HCT116 (cell line): ENCODE results near the gene CAPN5. TPM values are rescaled to one million over a fixed set of nuclear protein-coding genes. Genes with fewer than 3 reads are reported as not detected.

ENCODE experiments used
- ATAC-seq: fragments of 200-7000 bp; cut with Tn5 transposase; 2 replicates; pipeline ENCODE4 v1.9.1; 2020; ENCODE audit warnings: mild to moderate bottlenecking, moderate library complexity
- BruUV-seq: library from RNA; stranded (reverse); fragments of 400-500 nt; replicated peaks from 2 replicates; lab custom pipeline; 2021; lab: Mats Ljungman, UMichigan
- CTCF ChIA-PET: fragments of 300-600 bp; sonication (Branson Sonifier 250); formaldehyde crosslinking; loops from one replicate; lab custom pipeline; 2021; ENCODE audit warnings: antibody characterized with exemption; lab: Charles Lee
- POLR2A ChIA-PET: fragments of 300-600, 350-600 bp; sonication (Branson Sonifier 250); formaldehyde crosslinking; loops from one replicate; lab custom pipeline; 2021; ENCODE audit warnings: antibody characterized with exemption; lab: Charles Lee
- RAD21 ChIA-PET, 2 experiments: fragments of 300-600 bp; sonication (Branson Sonifier 250); formaldehyde crosslinking; loops; one replicate each; lab custom pipeline; 2023; ENCODE audit warnings: low total read pairs in 2 of 2; ENCODE audit not compliant: uncharacterized antibody in 2 of 2, unreplicated experiment in 2 of 2, low non-redundant PET in 1 of 2; lab: Charles Lee
- DNase-seq: peaks from one replicate; pipeline ENCODE4 v3.0.0-alpha.2; 2010; ENCODE audit warnings: low read depth, low spot score
- H2AFZ ChIP-seq: fragments of 200-600 bp; shearing (Covaris generic), sonication (generic); 2 replicates; pipeline ENCODE4 v1.6.1; 2017; ENCODE audit warnings: low read depth, mixed run types, mixed read lengths, antibody characterized with exemption, low read length; ENCODE audit not compliant: poor library complexity, severe bottlenecking
- H3K27ac ChIP-seq: 2 replicates; pipeline ENCODE4 v1.5.1; 2012; ENCODE audit warnings: low read depth, low read length
- H3K27me3 ChIP-seq: fragments of 200-600 bp; sonication (generic); 2 replicates; pipeline ENCODE4 v1.6.1; 2016; ENCODE audit warnings: mixed run types, low read length, mixed read lengths; ENCODE audit not compliant: insufficient read depth
- H3K36me3 ChIP-seq, 2 experiments: fragments of 200-500 bp in 1 of 2; fragments of 200-600 bp in 1 of 2; sonication (Bioruptor generic) in 1 of 2; sonication (generic) in 1 of 2; 2 replicates each; pipeline versions ENCODE4 v1.5.1 to v1.6.1; 2014 to 2016; ENCODE audit warnings: low read length in 2 of 2, inconsistent platforms in 1 of 2, mixed read lengths in 1 of 2, mixed run types in 1 of 2; ENCODE audit not compliant: insufficient read depth in 2 of 2, control insufficient read depth in 1 of 2
- H3K4me1 ChIP-seq, 2 experiments: fragments of 200-600 bp in 1 of 2; sonication (generic) in 1 of 2; 2 replicates each; pipeline versions ENCODE4 v1.5.1 to v1.6.1; 2012 to 2017; ENCODE audit warnings: low read length in 2 of 2, inconsistent platforms in 1 of 2, mild to moderate bottlenecking in 1 of 2, mixed read lengths in 1 of 2, mixed run types in 1 of 2, moderate library complexity in 1 of 2; ENCODE audit not compliant: insufficient read depth in 2 of 2, control insufficient read depth in 1 of 2
- H3K4me2 ChIP-seq: fragments of 200-600 bp; sonication (generic); 2 replicates; pipeline ENCODE4 v1.6.1; 2017; ENCODE audit warnings: mixed run types, low read length, mixed read lengths
- H3K4me3 ChIP-seq, 2 experiments: fragments of 200-600 bp in 1 of 2; sonication (generic) in 1 of 2; replicated peaks in 1 of 2; 2 replicates each; pipeline ENCODE4 v1.5.1; 2011 to 2016; ENCODE audit warnings: low read length in 2 of 2, control low read depth in 1 of 2, low read depth in 1 of 2, mild to moderate bottlenecking in 1 of 2, mixed read lengths in 1 of 2, mixed run types in 1 of 2
- H3K79me2 ChIP-seq: fragments of 200-600 bp; sonication (generic); 2 replicates; pipeline ENCODE4 v1.6.1; 2017; ENCODE audit warnings: mild to moderate bottlenecking, mixed run types, low read length, moderate library complexity, mixed read lengths; ENCODE audit not compliant: insufficient read depth
- H3K9ac ChIP-seq: fragments of 200-600 bp; sonication (generic); 2 replicates; pipeline ENCODE4 v1.6.1; 2016; ENCODE audit warnings: low read length, mixed read lengths
- H3K9me2 ChIP-seq: fragments of 200-600 bp; sonication (generic), shearing (Covaris generic); 2 replicates; pipeline ENCODE4 v1.6.1; 2017; ENCODE audit warnings: mixed run types, mild to moderate bottlenecking, moderate library complexity; ENCODE audit not compliant: insufficient read depth
- H3K9me3 ChIP-seq, 2 experiments: fragments of 200-500 bp in 1 of 2; fragments of 200-600 bp in 1 of 2; sonication (Bioruptor generic) in 1 of 2; sonication (generic) in 1 of 2; 2 replicates each; pipeline ENCODE4 v1.6.1; 2014 to 2017; ENCODE audit warnings: low read length in 2 of 2, mixed read lengths in 2 of 2, inconsistent platforms in 1 of 2, low read depth in 1 of 2, mild to moderate bottlenecking in 1 of 2, mixed run types in 1 of 2, moderate library complexity in 1 of 2; ENCODE audit not compliant: control insufficient read depth in 1 of 2, insufficient read depth in 1 of 2
- H4K20me1 ChIP-seq: fragments of 200-600 bp; sonication (generic), shearing (Covaris generic); 2 replicates; pipeline ENCODE4 v1.6.1; 2017; ENCODE audit warnings: mixed run types, mild to moderate bottlenecking, moderate library complexity; ENCODE audit not compliant: insufficient read depth
- CBX3 ChIP-seq: IDR thresholded peaks from 2 replicates; pipeline ENCODE4 v1.6.1; 2012; ENCODE audit warnings: low read depth
- CEBPB ChIP-seq: IDR thresholded peaks from 2 replicates; pipeline ENCODE4 v1.6.1; 2012; ENCODE audit warnings: low read depth
- ELF1 ChIP-seq: IDR thresholded peaks from 2 replicates; pipeline ENCODE4 v1.6.1; 2012; ENCODE audit warnings: low read depth, borderline replicate concordance
- EZH2 ChIP-seq: fragments of 200-600 bp; sonication (generic); IDR thresholded peaks from 2 replicates; pipeline ENCODE4 v1.6.1; 2017; ENCODE audit warnings: antibody characterized with exemption, mixed run types
- EZH2phosphoT487 ChIP-seq: fragments of 200-600 bp; IDR thresholded peaks from 2 replicates; pipeline ENCODE4 v1.6.1; 2018; ENCODE audit warnings: antibody characterized with exemption, borderline replicate concordance
- FOSL1 ChIP-seq: IDR thresholded peaks from 2 replicates; pipeline ENCODE4 v1.6.1; 2012; ENCODE audit warnings: low read depth
- JUND ChIP-seq: IDR thresholded peaks from 2 replicates; pipeline ENCODE4 v1.6.1; 2012
- MAX ChIP-seq: IDR thresholded peaks from 2 replicates; pipeline ENCODE4 v1.6.1; 2012
- RAD21 ChIP-seq: IDR thresholded peaks from 2 replicates; pipeline ENCODE4 v1.6.1; 2012; ENCODE audit warnings: low read depth, mild to moderate bottlenecking
- SIN3A ChIP-seq: IDR thresholded peaks from 2 replicates; pipeline ENCODE4 v1.6.1; 2012; ENCODE audit warnings: low read depth
- TCF7L2 ChIP-seq: IDR thresholded peaks from 2 replicates; pipeline ENCODE4 v1.7.0; 2011; ENCODE audit warnings: borderline replicate concordance, inconsistent platforms; ENCODE audit not compliant: insufficient read depth, insufficient read length; ENCODE audit errors: extremely low read depth
- ZFX ChIP-seq: fragments of 450-650 bp; IDR thresholded peaks from 2 replicates; pipeline ENCODE4 v1.6.1; 2017
- ZNF274 ChIP-seq: fragments of 200-500 bp; sonication (Bioruptor generic); IDR thresholded peaks from 2 replicates; pipeline ENCODE4 v1.6.1; 2014; ENCODE audit warnings: mild to moderate bottlenecking, low read depth, low read length, inconsistent platforms
- intact Hi-C: fragments of 100-400 bp; cut with micrococcal nuclease; formaldehyde crosslinking; loops from 2 replicates; pipeline ENCODE4 v1.10.0; 2022
- total RNA-seq: library from RNA; stranded (reverse); gene quantifications from one replicate; pipeline ENCODE4 v1.2.1, GENCODE V29; 2021; ENCODE audit not compliant: unreplicated experiment
- TF ChIP-seq, protein P1 (sequence below): IDR thresholded peaks from 2 replicates; pipeline ENCODE4 v1.6.1; 2012; ENCODE audit warnings: low read depth
- TF ChIP-seq, protein P2 (sequence below): IDR thresholded peaks from 2 replicates; pipeline ENCODE4 v1.6.1; 2011; ENCODE audit warnings: mild to moderate bottlenecking, low read length, moderate library complexity; ENCODE audit not compliant: insufficient replicate concordance; ENCODE audit errors: extremely low read depth

Gene CAPN5
- total RNA-seq, 1 experiment from 2014 or later: 8.6 TPM

- intact Hi-C loops: no loop called here
- H4K20me1 ChIP-seq: no peaks in the 10 kb centered on the region
- no peaks in the 10 kb centered on the region for H3K36me3 ChIP-seq
- H3K9me2 ChIP-seq: no peaks in the 10 kb centered on the region
- peaks cover 0 to 4% of the 10 kb centered on the region in 2 experiments; a peak in 1 of 4 replicates for H3K9me3 ChIP-seq
- peak overlapping the region; percentile 55 to 69; a peak in 3 of 4 replicates for H3K4me3 ChIP-seq
- ATAC-seq (no peak), DNase-seq (no peak)
- BruUV-seq: no TSS peak
- H2AFZ ChIP-seq: no peak overlapping the region
- CTCF ChIA-PET: interaction anchor here (1.6 kb wide), 1 partner anchor 25 kb away, joined by 5 read pairs; no protein-coding TSS in a partner anchor
- H3K27ac ChIP-seq: peak overlapping the region; percentile 63; the same call in 1 of the 2 replicates
- peak overlapping the region; percentile 59; the same call in 1 of the 2 replicates for H3K9ac ChIP-seq
- H3K27me3 ChIP-seq: no peaks in the 10 kb centered on the region
- H3K4me1 ChIP-seq: peaks cover 7 to 16% of the 10 kb centered on the region in 2 experiments; a peak in 2 of 4 replicates
- POLR2A ChIA-PET: no interaction called here
- H3K4me2 ChIP-seq: peak overlapping the region; percentile 94
- RAD21 ChIA-PET: no interaction called here
- no peak for TF ChIP-seq MAX
- TF ChIP-seq, all 23 proteins: peak for 0
- H3K79me2 ChIP-seq: no peaks in the 10 kb centered on the region
Observed at GRCh38 chr11:77065878-77066228, 918 bp upstream of the CAPN5 start.

DNA sequence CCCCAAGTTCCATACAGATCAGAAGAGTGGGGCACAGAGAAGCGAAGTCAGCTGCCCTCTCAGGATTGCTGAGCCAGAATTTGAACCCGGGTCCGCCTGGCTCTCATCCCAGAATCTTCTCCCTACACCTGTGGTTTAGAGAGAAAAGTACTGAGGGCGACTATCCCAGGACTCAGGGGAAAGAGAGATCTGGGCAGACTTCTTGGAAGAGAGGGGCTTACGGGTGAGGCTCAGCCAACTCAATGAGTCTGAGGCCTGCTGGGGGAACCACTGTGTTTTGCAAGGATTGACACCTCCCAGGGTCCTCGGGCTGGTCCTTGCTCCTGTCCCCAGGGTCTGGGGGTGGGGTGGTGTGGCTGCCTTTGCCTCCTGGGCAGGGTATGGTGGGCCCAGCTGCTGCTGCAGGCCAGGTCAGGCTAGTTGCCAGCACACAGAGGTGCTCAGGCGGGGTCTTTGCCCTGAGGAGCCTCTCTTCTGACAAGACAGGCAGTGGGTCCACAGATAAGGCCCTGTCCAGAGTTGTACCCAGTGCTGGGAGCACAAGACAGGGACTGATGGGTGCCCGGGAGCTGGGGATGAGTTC lies 1.2 kb downstream of the CAPN5 start:
- H3K4me3 ChIP-seq: no peak overlapping the region; a peak in 2 of 4 replicates
- no TSS peak for BruUV-seq
- peak overlapping the region; percentile 94 for H3K4me2 ChIP-seq
- H3K4me1 ChIP-seq: peaks cover 15 to 29% of the 10 kb centered on the region in 2 experiments; a peak in 3 of 4 replicates
- H3K79me2 ChIP-seq: no peaks in the 10 kb centered on the region
- no peaks in the 10 kb centered on the region for H3K27me3 ChIP-seq
- CTCF ChIA-PET: no interaction called here
- H2AFZ ChIP-seq: no peak overlapping the region
- intact Hi-C loops: no loop called here
- RAD21 ChIA-PET: no interaction called here
- H4K20me1 ChIP-seq: no peaks in the 10 kb centered on the region
- H3K9me2 ChIP-seq: no peaks in the 10 kb centered on the region
- no peak for DNase-seq
- POLR2A ChIA-PET: no interaction called here
- no peak overlapping the region for H3K27ac ChIP-seq
- no peak for ATAC-seq
- H3K36me3 ChIP-seq: no peaks in the 10 kb centered on the region
- H3K9me3 ChIP-seq: no peaks in the 10 kb centered on the region
- H3K9ac ChIP-seq: no peak overlapping the region
- TF ChIP-seq TCF7L2 (no peak), EZH2phosphoT487 (no peak), ZNF274 (no peak), CEBPB (no peak), ELF1 (no peak), CBX3 (no peak), ZFX (no peak), MAX (no peak), EZH2 (no peak), RAD21 (no peak), SIN3A (no peak), JUND (no peak), FOSL1 (no peak)
- TF ChIP-seq, protein P1, sequence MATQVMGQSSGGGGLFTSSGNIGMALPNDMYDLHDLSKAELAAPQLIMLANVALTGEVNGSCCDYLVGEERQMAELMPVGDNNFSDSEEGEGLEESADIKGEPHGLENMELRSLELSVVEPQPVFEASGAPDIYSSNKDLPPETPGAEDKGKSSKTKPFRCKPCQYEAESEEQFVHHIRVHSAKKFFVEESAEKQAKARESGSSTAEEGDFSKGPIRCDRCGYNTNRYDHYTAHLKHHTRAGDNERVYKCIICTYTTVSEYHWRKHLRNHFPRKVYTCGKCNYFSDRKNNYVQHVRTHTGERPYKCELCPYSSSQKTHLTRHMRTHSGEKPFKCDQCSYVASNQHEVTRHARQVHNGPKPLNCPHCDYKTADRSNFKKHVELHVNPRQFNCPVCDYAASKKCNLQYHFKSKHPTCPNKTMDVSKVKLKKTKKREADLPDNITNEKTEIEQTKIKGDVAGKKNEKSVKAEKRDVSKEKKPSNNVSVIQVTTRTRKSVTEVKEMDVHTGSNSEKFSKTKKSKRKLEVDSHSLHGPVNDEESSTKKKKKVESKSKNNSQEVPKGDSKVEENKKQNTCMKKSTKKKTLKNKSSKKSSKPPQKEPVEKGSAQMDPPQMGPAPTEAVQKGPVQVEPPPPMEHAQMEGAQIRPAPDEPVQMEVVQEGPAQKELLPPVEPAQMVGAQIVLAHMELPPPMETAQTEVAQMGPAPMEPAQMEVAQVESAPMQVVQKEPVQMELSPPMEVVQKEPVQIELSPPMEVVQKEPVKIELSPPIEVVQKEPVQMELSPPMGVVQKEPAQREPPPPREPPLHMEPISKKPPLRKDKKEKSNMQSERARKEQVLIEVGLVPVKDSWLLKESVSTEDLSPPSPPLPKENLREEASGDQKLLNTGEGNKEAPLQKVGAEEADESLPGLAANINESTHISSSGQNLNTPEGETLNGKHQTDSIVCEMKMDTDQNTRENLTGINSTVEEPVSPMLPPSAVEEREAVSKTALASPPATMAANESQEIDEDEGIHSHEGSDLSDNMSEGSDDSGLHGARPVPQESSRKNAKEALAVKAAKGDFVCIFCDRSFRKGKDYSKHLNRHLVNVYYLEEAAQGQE: no peak
- TF ChIP-seq, protein P2, sequence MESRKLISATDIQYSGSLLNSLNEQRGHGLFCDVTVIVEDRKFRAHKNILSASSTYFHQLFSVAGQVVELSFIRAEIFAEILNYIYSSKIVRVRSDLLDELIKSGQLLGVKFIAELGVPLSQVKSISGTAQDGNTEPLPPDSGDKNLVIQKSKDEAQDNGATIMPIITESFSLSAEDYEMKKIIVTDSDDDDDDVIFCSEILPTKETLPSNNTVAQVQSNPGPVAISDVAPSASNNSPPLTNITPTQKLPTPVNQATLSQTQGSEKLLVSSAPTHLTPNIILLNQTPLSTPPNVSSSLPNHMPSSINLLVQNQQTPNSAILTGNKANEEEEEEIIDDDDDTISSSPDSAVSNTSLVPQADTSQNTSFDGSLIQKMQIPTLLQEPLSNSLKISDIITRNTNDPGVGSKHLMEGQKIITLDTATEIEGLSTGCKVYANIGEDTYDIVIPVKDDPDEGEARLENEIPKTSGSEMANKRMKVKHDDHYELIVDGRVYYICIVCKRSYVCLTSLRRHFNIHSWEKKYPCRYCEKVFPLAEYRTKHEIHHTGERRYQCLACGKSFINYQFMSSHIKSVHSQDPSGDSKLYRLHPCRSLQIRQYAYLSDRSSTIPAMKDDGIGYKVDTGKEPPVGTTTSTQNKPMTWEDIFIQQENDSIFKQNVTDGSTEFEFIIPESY: no peak
